ENCODE results near the gene BRICD5. TPM values are rescaled to one million over a fixed set of nuclear protein-coding genes. Genes with fewer than 3 reads are reported as not detected.
A peak's percentile ranks its signal among the peaks of the same experiment; 100 is the strongest.

The BRICD5 gene
- total RNA-seq, 4 donors from 2014 or later, result 0.72 to 10.3 (median 3.5) TPM

GRCh38 chr16:2196162-2196980 lies 14.3 kb downstream of the BRICD5 start, which contains the start of gene CASKIN1:
CASKIN1 (minus strand) TSS chr16:2196605; CDS start chr16:2196432, 173 bp downstream.
- H3K4me3 ChIP-seq, result peak within 1 kb of the TSS in 1 of 2 donors; percentile 58
- peak; percentile 48 for ATAC-seq
- no peak for TF ChIP-seq EP300 (IDR thresholded peaks at IDR 0.05)
- TF ChIP-seq, protein P1, sequence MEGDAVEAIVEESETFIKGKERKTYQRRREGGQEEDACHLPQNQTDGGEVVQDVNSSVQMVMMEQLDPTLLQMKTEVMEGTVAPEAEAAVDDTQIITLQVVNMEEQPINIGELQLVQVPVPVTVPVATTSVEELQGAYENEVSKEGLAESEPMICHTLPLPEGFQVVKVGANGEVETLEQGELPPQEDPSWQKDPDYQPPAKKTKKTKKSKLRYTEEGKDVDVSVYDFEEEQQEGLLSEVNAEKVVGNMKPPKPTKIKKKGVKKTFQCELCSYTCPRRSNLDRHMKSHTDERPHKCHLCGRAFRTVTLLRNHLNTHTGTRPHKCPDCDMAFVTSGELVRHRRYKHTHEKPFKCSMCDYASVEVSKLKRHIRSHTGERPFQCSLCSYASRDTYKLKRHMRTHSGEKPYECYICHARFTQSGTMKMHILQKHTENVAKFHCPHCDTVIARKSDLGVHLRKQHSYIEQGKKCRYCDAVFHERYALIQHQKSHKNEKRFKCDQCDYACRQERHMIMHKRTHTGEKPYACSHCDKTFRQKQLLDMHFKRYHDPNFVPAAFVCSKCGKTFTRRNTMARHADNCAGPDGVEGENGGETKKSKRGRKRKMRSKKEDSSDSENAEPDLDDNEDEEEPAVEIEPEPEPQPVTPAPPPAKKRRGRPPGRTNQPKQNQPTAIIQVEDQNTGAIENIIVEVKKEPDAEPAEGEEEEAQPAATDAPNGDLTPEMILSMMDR (IDR thresholded peaks at IDR 0.05), result no peak
- TF ChIP-seq POLR2A (IDR thresholded peaks at IDR 0.05), result no peak
- TF ChIP-seq POLR2AphosphoS5 (IDR thresholded peaks at IDR 0.05), result no peak
- peaks cover 0 to 22% (median 9%) of the 10 kb centered on the region in 3 donors for H3K4me1 ChIP-seq
- no peaks in the 10 kb centered on the region for H3K36me3 ChIP-seq
- no peak within 1 kb of the TSS for H3K27ac ChIP-seq
- 0% methylated on average over 1 of the region's 129 CpGs; no CpG with 5 or more reads in 1 of the 2 donors for WGBS, 2 donors (ENCODE audit: low coverage in 1 of 2)
- peaks cover 61% of the 10 kb centered on the region for H3K27me3 ChIP-seq
- no peaks in the 10 kb centered on the region for H3K9me3 ChIP-seq

DNA sequence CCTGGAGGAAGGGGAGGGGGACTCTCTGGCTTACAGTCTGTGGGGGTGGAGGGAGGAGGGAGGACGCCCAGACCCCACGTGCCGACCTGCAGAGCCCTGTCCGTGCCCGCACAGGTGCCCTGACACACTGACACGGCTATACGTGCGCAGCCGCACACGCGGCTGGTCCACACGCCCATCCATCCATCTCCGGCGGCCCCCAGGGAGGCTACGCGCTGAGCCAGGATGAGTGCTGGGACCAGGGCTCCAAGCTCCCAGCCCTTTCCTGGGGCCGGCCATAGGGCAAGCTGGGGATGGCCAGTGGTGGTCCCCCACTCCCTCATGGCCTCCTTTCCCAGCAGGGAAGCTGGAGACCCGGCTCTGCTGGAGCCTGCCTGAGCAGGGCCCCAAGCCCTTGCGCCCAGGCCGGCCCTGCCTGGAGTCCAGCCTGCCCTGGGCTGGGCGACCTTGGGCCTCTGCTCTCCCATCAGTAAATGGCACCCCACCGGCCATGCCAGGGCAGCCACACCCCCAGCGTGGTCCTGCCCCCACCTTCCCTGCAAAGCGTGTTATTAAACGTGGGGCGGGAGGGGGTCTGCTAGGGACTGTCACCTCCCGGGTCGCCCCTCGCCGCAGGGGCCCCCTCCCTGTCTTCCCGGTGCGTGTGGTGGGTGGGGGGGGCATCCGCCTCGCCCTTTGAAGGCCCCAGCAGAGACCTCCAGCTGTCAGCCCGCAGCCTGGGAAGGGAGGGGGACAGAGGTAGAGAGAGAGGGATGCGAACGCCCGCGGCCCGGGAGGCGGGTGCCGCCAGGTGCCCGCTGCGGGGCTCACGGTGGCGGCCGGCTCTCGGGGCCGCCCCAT lies 15.1 kb downstream of the BRICD5 start:
- H3K27ac ChIP-seq, result no peak overlapping the region
- H3K4me1 ChIP-seq, result peaks cover 0 to 22% (median 9%) of the 10 kb centered on the region in 3 donors
- peaks cover 61% of the 10 kb centered on the region for H3K27me3 ChIP-seq
- WGBS, 2 donors (ENCODE audit: low coverage in 1 of 2), result no CpG with 5 or more reads among the region's 49 CpGs
- H3K4me3 ChIP-seq, result peak overlapping the region in 1 of 2 donors; percentile 58
- no peaks in the 10 kb centered on the region for H3K36me3 ChIP-seq
- H3K9me3 ChIP-seq, result no peaks in the 10 kb centered on the region
- ATAC-seq, result no peak
- TF ChIP-seq POLR2A (IDR thresholded peaks at IDR 0.05) (no peak), POLR2AphosphoS5 (IDR thresholded peaks at IDR 0.05) (no peak), EP300 (IDR thresholded peaks at IDR 0.05) (no peak)
- TF ChIP-seq, protein P1 (IDR thresholded peaks at IDR 0.05), result no peak

- Histone ChIP-seq H3K36me3 (no peaks in the 10 kb centered on the region), H3K27me3 (peaks cover 61% of the 10 kb centered on the region), H3K9me3 (no peaks in the 10 kb centered on the region), H3K27ac (no peak overlapping the region), H3K4me3 (no peak overlapping the region), H3K4me1 (peaks cover 0 to 22% (median 9%) of the 10 kb centered on the region in 3 donors)
- peak; percentile 53 for ATAC-seq
- WGBS, 2 donors (ENCODE audit: low coverage in 1 of 2), result 6% methylated on average over 2 of the region's 10 CpGs; no CpG with 5 or more reads in 1 of the 2 donors
- TF ChIP-seq POLR2AphosphoS5 (IDR thresholded peaks at IDR 0.05) (no peak), EP300 (IDR thresholded peaks at IDR 0.05) (no peak), POLR2A (IDR thresholded peaks at IDR 0.05) (no peak)
- TF ChIP-seq, protein P1 (IDR thresholded peaks at IDR 0.05), result peak in 3 of 4 experiments; percentile 26 to 46 (median 43)
These were observed 15.8 kb downstream of the BRICD5 start for GRCh38 chr16:2194852-2195321.

- H3K27me3 ChIP-seq, result peaks cover 61% of the 10 kb centered on the region
These were observed 16.4 kb downstream of the BRICD5 start for GRCh38 chr16:2194166-2194834.

More at GRCh38 chr16:2194166-2194834, 16.4 kb downstream of the BRICD5 start:
- Histone ChIP-seq H3K27ac (no peak overlapping the region), H3K36me3 (no peaks in the 10 kb centered on the region), H3K9me3 (no peaks in the 10 kb centered on the region), H3K4me1 (peaks cover 0 to 22% (median 9%) of the 10 kb centered on the region in 3 donors), H3K4me3 (no peak overlapping the region)
- ATAC-seq, result no peak
- no peak for TF ChIP-seq POLR2A (IDR thresholded peaks at IDR 0.05)
- TF ChIP-seq, protein P1 (IDR thresholded peaks at IDR 0.05), result no peak
- no peak for TF ChIP-seq EP300 (IDR thresholded peaks at IDR 0.05)
- TF ChIP-seq POLR2AphosphoS5 (IDR thresholded peaks at IDR 0.05), result no peak
- WGBS, 2 donors (ENCODE audit: low coverage in 1 of 2), result 60% methylated on average over 1 of the region's 16 CpGs; no CpG with 5 or more reads in 1 of the 2 donors

All from gastroesophageal sphincter (tissue), 4 donors.